GM18508 (cell line): ENCODE measurements around the gene OR2T4.

Experiments used
- ATAC-seq: cut with Tn5 transposase; IDR thresholded peaks from one replicate; pipeline ENCODE4 v1.9.1; 2021; ENCODE audit warnings: moderate number of reproducible peaks; ENCODE audit not compliant: insufficient read depth, unreplicated experiment

OR2T4 gene

GRCh38 chr1:248361121-248361715, at the start of gene OR2T4:
TSS of gene OR2T4 (plus strand) at chr1:248361665. CDS start at chr1:248361665, 0 bp downstream.
- ATAC-seq = no peak

GRCh38 chr1:248316796-248317195, 44.7 kb upstream of the OR2T4 start:
- ATAC-seq = no peak

GRCh38 chr1:248324468-248324867, 37.0 kb upstream of the OR2T4 start, which contains the start of gene OR2M7:
TSS of gene OR2M7 (minus strand) at chr1:248324568. CDS start at chr1:248324568, 0 bp downstream.
- ATAC-seq = no peak

GRCh38 chr1:248343451-248343850, 18.0 kb upstream of the OR2T4 start:
- ATAC-seq = no peak

- ATAC-seq = no peak
These were observed 13.0 kb upstream of the OR2T4 start, which contains the start of gene OR14C36 for GRCh38 chr1:248348475-248348874. TSS of gene OR14C36 (plus strand) at chr1:248348775. CDS start at chr1:248348775, 0 bp downstream.

- no peak for ATAC-seq
These were observed 2.0 kb upstream of the OR2T4 start for GRCh38 chr1:248359415-248359814.

GRCh38 chr1:248366609-248367008, 5.1 kb downstream of the OR2T4 start:
- ATAC-seq = no peak

GRCh38 chr1:248372394-248372793, 10.9 kb downstream of the OR2T4 start:
- no peak for ATAC-seq

- no peak for ATAC-seq
These were observed 12.3 kb downstream of the OR2T4 start for GRCh38 chr1:248373761-248374160.

GRCh38 chr1:248375446-248375845, 14.0 kb downstream of the OR2T4 start, which contains the start of gene OR2T6:
TSS of gene OR2T6 (plus strand) at chr1:248375746. CDS start at chr1:248387609, 11,863 bp downstream.
- ATAC-seq = no peak

GRCh38 chr1:248376916-248377315, 15.5 kb downstream of the OR2T4 start:
- ATAC-seq = no peak

GRCh38 chr1:248380854-248381253, 19.4 kb downstream of the OR2T4 start:
- no peak for ATAC-seq

GRCh38 chr1:248388426-248388825, 27.0 kb downstream of the OR2T4 start:
- no peak for ATAC-seq

GRCh38 chr1:248393050-248393449, 31.6 kb downstream of the OR2T4 start:
- no peak for ATAC-seq

GRCh38 chr1:248402748-248403147, 41.3 kb downstream of the OR2T4 start, which contains the start of gene OR2T1:
TSS of gene OR2T1 (plus strand) at chr1:248403048. CDS start at chr1:248406148, 3,100 bp downstream.
- ATAC-seq = no peak

GRCh38 chr1:248404024-248404423, 42.6 kb downstream of the OR2T4 start:
- ATAC-seq = no peak

- ATAC-seq = peak; percentile 45
These were observed 45.5 kb downstream of the OR2T4 start for GRCh38 chr1:248406721-248407692.
